ENCODE data around the gene TM4SF5.

- TF ChIP-seq CTCF (IDR thresholded peaks at IDR 0.05) (no peak), POLR2A (IDR thresholded peaks at IDR 0.05) (no peak)
These were observed 2.1 kb upstream of the TM4SF5 start for GRCh38 chr17:4769628-4770027.
